BLaER1 (cell line): ENCODE results near the gene DNAI1.

Experiments used
- H3K27ac ChIP-seq: shearing (Covaris generic); formaldehyde crosslinking; 2 replicates; pipeline ENCODE4 v1.8.1; 2022
- H3K27me3 ChIP-seq: shearing (Covaris generic); formaldehyde crosslinking; 2 replicates; pipeline ENCODE4 v1.8.1; 2022
- H3K36me3 ChIP-seq: shearing (Covaris generic); formaldehyde crosslinking; 2 replicates; pipeline ENCODE4 v1.8.1; 2022
- H3K4me1 ChIP-seq: shearing (Covaris generic); formaldehyde crosslinking; 2 replicates; pipeline ENCODE4 v1.8.1; 2022
- H3K4me2 ChIP-seq: shearing (Covaris generic); formaldehyde crosslinking; 2 replicates; pipeline ENCODE4 v1.8.1; 2022
- H3K4me3 ChIP-seq: shearing (Covaris generic); formaldehyde crosslinking; 2 replicates; pipeline ENCODE4 v1.8.1; 2022
- H3K9ac ChIP-seq: shearing (Covaris generic); formaldehyde crosslinking; 2 replicates; pipeline ENCODE4 v1.8.1; 2022
- H3K9me3 ChIP-seq: shearing (Covaris generic); formaldehyde crosslinking; 2 replicates; pipeline ENCODE4 v1.8.1; 2022
- H4K20me1 ChIP-seq: shearing (Covaris generic); formaldehyde crosslinking; 2 replicates; pipeline ENCODE4 v1.8.1; 2022
- Cebpa-rat ChIP-seq: shearing (Covaris generic); IDR thresholded peaks from 2 replicates; pipeline ENCODE4 v1.8.1; 2022

Gene DNAI1

GRCh38 chr9:34458013-34458958, at the start of gene DNAI1, which contains the start of gene FAM219A:
DNAI1 (plus strand) TSS chr9:34458805; CDS start chr9:34459006, 201 bp downstream.
FAM219A (minus strand) TSS chr9:34458570; CDS start chr9:34458263, 307 bp downstream.
- no peak for TF ChIP-seq Cebpa-rat
- peak within 1 kb of the TSS; percentile 91 for H3K4me2 ChIP-seq
- peak within 1 kb of the TSS; percentile 74 for H3K27ac ChIP-seq
- H4K20me1 ChIP-seq: peaks cover 45% of the 10 kb centered on the region
- no peaks in the 10 kb centered on the region for H3K27me3 ChIP-seq
- peak within 1 kb of the TSS; percentile 76 for H3K4me3 ChIP-seq
- H3K9ac ChIP-seq: peak within 1 kb of the TSS; percentile 80
- no peaks in the 10 kb centered on the region for H3K36me3 ChIP-seq
- H3K9me3 ChIP-seq: no peaks in the 10 kb centered on the region
- peaks cover 57% of the 10 kb centered on the region for H3K4me1 ChIP-seq

GRCh38 chr9:34409154-34409553, 49.5 kb upstream of the DNAI1 start:
- Histone ChIP-seq H3K9ac (no peak overlapping the region), H3K27me3 (no peaks in the 10 kb centered on the region), H3K4me2 (no peak overlapping the region), H3K9me3 (no peaks in the 10 kb centered on the region), H3K27ac (no peak overlapping the region), H3K4me1 (no peaks in the 10 kb centered on the region), H3K36me3 (peaks cover 23% of the 10 kb centered on the region), H4K20me1 (peaks cover 100% of the 10 kb centered on the region), H3K4me3 (no peak overlapping the region)
- TF ChIP-seq Cebpa-rat: no peak

GRCh38 chr9:34412336-34412735, 46.3 kb upstream of the DNAI1 start:
- TF ChIP-seq Cebpa-rat: no peak
- peaks cover 90% of the 10 kb centered on the region for H4K20me1 ChIP-seq

GRCh38 chr9:34413231-34413852, 45.3 kb upstream of the DNAI1 start:
- peaks cover 90% of the 10 kb centered on the region for H4K20me1 ChIP-seq
- no peaks in the 10 kb centered on the region for H3K4me1 ChIP-seq
- TF ChIP-seq Cebpa-rat: no peak
- H3K9ac ChIP-seq: no peak overlapping the region
- H3K27me3 ChIP-seq: no peaks in the 10 kb centered on the region
- H3K4me2 ChIP-seq: no peak overlapping the region
- H3K9me3 ChIP-seq: no peaks in the 10 kb centered on the region
- H3K36me3 ChIP-seq: peaks cover 6% of the 10 kb centered on the region; the same call in 1 of the 2 replicates
- no peak overlapping the region for H3K27ac ChIP-seq
- no peak overlapping the region for H3K4me3 ChIP-seq

More at GRCh38 chr9:34412336-34412735, 46.3 kb upstream of the DNAI1 start:
- Histone ChIP-seq H3K36me3 (peaks cover 6% of the 10 kb centered on the region; the same call in 1 of the 2 replicates), H3K9ac (no peak overlapping the region), H3K9me3 (no peaks in the 10 kb centered on the region), H3K27ac (no peak overlapping the region), H3K27me3 (no peaks in the 10 kb centered on the region), H3K4me3 (no peak overlapping the region), H3K4me1 (no peaks in the 10 kb centered on the region), H3K4me2 (no peak overlapping the region)

GRCh38 chr9:34417734-34418133, 40.9 kb upstream of the DNAI1 start:
- no peak overlapping the region for H3K27ac ChIP-seq

GRCh38 chr9:34419716-34420504, 38.7 kb upstream of the DNAI1 start:
- TF ChIP-seq Cebpa-rat: no peak
- peaks cover 21% of the 10 kb centered on the region for H3K4me1 ChIP-seq
- peaks cover 90% of the 10 kb centered on the region for H4K20me1 ChIP-seq
- H3K9ac ChIP-seq: no peak overlapping the region
- no peak overlapping the region for H3K4me3 ChIP-seq
- no peaks in the 10 kb centered on the region for H3K9me3 ChIP-seq
- no peak overlapping the region for H3K4me2 ChIP-seq
- no peak overlapping the region for H3K27ac ChIP-seq
- no peaks in the 10 kb centered on the region for H3K36me3 ChIP-seq
- H3K27me3 ChIP-seq: no peaks in the 10 kb centered on the region

More at GRCh38 chr9:34417734-34418133, 40.9 kb upstream of the DNAI1 start:
- Histone ChIP-seq H3K27me3 (no peaks in the 10 kb centered on the region), H3K36me3 (no peaks in the 10 kb centered on the region), H3K9ac (no peak overlapping the region), H3K4me1 (peaks cover 4% of the 10 kb centered on the region), H4K20me1 (peaks cover 90% of the 10 kb centered on the region), H3K4me2 (no peak overlapping the region), H3K9me3 (no peaks in the 10 kb centered on the region), H3K4me3 (no peak overlapping the region)
- no peak for TF ChIP-seq Cebpa-rat

- H3K4me3 ChIP-seq: no peak overlapping the region
- no peak overlapping the region for H3K4me2 ChIP-seq
Observed at GRCh38 chr9:34426347-34427074, 32.1 kb upstream of the DNAI1 start.

GRCh38 chr9:34428325-34428958, 30.2 kb upstream of the DNAI1 start:
- Histone ChIP-seq H3K36me3 (peaks cover 11% of the 10 kb centered on the region; the same call in 1 of the 2 replicates), H3K4me3 (no peak overlapping the region), H4K20me1 (peaks cover 98% of the 10 kb centered on the region), H3K9me3 (no peaks in the 10 kb centered on the region), H3K4me1 (peaks cover 10% of the 10 kb centered on the region), H3K27me3 (no peaks in the 10 kb centered on the region), H3K27ac (no peak overlapping the region), H3K4me2 (no peak overlapping the region), H3K9ac (no peak overlapping the region)
- TF ChIP-seq Cebpa-rat: no peak

More at GRCh38 chr9:34426347-34427074, 32.1 kb upstream of the DNAI1 start:
- no peaks in the 10 kb centered on the region for H3K9me3 ChIP-seq
- H3K9ac ChIP-seq: no peak overlapping the region
- no peak overlapping the region for H3K27ac ChIP-seq
- peaks cover 11% of the 10 kb centered on the region; the same call in 1 of the 2 replicates for H3K36me3 ChIP-seq
- peaks cover 21% of the 10 kb centered on the region for H3K4me1 ChIP-seq
- H4K20me1 ChIP-seq: peaks cover 98% of the 10 kb centered on the region
- no peak for TF ChIP-seq Cebpa-rat
- no peaks in the 10 kb centered on the region for H3K27me3 ChIP-seq
